ENCODE measurements around the gene FAT2.

FAT2 gene

DNA sequence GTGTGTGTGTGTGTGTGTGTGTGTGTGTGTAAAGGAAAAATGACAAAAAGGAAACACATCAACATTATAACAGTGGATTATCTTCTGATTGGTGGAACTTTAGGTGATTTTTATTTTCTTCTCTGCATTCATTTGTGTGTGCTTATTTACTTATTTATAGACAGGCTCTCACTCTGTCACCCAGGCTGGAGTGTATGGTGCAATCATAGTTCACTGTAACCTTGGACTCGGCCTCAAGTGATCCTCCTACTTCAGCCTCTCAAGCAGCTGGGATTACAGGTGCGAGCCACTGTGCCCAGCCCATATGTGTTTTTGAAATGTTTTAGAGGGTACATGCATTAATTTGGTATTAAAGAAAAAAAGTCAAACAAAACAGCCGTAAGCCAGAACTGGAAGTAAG lies 39.1 kb downstream of the FAT2 start:
- DNase-seq = no peak

DNA sequence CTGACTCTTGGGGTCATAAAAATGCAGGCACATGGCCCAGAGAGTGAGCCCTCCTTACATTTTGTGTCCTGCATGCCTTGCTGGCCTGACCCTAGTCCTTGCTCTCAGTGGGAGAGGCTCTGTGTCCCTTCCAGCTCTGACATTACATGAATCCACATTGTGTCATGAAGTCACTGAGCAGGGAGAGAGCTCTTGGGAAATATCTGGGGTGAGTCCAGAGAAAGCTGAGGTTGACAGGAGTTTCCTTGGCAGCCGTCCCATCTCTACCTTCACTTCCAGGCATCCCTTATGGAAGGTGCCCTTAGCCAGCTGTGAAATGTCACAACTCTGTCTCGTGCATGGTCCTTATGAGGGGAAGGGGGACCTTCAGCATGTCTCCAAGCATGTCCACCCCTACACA lies 41.0 kb downstream of the FAT2 start:
- DNase-seq = no peak

DNA sequence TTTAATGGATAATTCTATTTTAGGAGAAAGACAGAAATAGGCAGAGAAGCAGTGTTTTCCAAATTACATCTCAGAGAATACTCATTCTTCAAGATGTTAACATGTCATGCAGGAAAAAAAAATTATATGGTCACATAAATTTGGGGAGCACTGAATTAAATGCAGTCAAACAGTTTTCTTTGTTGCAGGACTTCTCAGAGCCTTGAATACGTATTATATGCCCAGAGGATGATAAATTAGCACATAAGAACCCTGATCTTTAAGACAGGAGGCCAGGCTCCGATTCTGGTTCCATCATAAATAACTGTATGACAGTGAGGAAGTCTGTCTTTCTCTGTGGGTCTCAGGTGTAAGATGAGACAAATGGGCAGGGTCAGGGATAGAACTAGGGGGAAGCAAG lies 41.4 kb downstream of the FAT2 start:
- DNase-seq = no peak

DNA sequence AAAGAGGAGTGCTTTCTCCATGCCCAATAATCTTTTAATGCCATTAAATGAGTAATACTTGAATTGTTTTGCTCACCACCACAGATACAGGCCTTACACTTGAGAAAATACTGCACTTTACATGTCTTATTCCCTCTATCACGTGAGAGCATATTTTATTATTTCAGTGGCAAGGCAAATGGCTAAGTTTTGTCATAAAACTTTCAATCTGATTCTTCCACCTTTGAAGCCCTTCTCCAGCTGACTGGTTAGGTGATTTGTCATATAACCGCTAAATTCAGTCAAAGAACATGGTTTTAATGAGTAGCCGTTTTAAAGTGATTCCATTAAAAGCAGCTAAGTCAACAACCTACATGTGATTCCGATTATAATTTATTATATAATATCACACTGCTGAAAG lies 43.8 kb downstream of the FAT2 start:
- DNase-seq = no peak

DNA sequence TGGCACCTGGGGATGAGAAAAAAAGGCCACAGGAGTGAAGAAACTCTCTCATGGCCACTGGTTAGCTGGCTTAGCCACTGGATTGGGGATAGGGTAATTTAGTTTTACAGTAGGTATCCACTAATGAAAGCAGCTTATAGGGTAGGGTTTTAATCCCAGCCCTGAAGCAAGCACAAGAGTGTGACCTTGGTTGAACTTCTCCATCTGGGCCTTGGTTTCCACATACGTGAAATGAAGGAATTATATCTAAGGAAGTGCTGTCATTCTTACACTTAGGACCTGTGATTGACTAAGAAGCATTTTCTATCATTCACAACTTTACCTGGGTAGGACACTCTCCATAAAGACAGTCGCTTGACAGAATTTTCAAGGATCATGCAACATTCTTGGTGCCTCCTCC lies 49.6 kb downstream of the FAT2 start:
- DNase-seq = no peak
